ENCODE measurements around the gene CCDC78. TPM values are rescaled to one million over a fixed set of nuclear protein-coding genes. Genes with fewer than 3 reads are reported as not detected.

CCDC78 gene
- total RNA-seq, 1 donor from 2014 or later, result 26.1 TPM

DNA sequence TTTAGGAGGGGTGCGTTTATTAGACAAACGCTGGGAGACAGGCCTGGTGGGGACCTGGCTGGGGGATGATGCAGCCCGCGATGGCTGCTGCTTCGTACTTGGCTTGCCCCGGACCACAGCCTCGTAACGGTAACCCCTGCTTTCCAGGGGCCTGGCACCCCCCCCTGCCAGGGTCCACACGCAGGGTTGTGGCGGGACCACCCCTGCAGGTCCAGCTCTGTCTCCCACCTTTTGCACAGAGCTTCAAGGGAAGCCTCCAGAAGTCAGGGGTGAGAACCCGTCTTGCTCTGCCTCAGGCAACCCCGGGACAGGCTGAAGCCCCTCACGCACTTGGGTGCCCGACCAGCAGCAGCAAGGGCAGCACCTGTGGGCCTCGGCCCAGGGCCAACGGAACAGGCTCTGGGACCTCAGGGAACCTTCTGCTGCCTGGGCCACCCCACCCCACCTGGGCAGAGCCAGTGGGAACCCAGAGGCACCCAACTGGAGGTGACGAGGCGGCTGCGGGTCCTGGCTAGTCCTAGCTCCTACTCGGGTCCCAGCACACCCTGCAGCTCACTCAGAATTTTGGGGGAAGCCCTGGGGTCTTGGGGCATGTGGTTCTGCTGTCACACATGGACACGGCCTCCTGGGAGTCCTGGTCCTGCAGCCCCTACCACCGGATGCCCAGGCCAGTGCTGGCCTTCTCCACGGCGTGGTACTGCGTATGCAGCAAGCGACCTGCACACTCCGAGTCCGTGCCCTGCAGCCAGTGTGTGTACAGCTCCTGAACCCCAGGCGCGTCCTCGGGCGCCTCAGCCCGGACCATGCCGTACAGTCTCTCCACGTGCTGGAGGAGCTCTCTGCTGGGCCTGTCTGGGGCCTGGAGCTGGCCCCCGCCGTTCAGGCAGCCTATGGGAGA, 3.8 kb upstream of the CCDC78 start:
- ATAC-seq, result no peak
- H3K27ac ChIP-seq, result no peak overlapping the region
- peaks cover 31% of the 10 kb centered on the region for H3K27me3 ChIP-seq (ENCODE audit: low read depth)
- H3K36me3 ChIP-seq, result peaks cover 29% of the 10 kb centered on the region
- peaks cover 24% of the 10 kb centered on the region for H3K4me1 ChIP-seq
- no peaks in the 10 kb centered on the region for H3K9me3 ChIP-seq
- DNase-seq, result no peak
- no peak overlapping the region for H3K4me3 ChIP-seq
- intact Hi-C loops (cut with DNase I), result no loop called here
- TF ChIP-seq, protein P1, sequence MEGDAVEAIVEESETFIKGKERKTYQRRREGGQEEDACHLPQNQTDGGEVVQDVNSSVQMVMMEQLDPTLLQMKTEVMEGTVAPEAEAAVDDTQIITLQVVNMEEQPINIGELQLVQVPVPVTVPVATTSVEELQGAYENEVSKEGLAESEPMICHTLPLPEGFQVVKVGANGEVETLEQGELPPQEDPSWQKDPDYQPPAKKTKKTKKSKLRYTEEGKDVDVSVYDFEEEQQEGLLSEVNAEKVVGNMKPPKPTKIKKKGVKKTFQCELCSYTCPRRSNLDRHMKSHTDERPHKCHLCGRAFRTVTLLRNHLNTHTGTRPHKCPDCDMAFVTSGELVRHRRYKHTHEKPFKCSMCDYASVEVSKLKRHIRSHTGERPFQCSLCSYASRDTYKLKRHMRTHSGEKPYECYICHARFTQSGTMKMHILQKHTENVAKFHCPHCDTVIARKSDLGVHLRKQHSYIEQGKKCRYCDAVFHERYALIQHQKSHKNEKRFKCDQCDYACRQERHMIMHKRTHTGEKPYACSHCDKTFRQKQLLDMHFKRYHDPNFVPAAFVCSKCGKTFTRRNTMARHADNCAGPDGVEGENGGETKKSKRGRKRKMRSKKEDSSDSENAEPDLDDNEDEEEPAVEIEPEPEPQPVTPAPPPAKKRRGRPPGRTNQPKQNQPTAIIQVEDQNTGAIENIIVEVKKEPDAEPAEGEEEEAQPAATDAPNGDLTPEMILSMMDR (IDR thresholded peaks at IDR 0.05), result no peak

DNA sequence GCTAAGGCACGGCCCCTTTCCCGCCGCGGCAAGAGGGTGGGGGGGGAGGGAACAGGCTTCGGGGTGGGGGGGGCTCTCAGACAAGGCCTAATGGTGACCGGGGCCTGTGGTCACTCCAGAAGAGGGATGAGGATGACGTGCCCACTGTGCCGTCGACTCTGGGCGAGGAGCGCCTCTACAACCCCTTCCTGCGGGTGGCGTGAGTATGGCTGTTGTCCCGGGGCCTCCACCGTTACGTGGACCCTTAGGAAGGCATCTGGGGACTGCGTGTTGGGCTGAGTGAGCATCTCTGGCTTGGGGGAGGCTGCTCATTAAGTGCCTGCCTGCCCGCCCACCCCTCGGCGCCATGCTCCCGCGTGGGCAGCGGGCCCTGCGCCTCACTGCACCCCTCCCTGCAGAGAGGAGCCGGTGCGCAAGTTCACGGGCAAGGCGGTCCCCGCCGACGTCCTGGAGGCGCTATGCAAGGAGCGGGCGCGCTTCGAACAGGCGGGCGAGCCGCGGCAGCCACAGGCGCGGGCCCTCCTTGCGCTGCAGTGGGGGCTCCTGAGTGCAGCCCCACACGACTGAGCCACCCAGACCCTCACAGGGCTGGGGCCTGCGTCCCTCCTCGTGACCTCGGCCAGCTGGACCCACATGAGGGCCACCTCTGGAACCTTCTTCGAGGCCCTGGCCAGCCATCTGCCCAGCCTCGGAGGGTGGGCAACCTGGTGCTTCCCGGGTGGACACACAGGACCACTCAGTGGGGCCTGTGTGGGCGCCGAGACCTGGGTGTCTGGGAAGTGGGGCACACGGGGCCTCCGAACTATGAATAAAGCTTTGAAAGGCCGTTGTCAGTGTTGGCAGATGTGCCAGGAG, 2.9 kb upstream of the CCDC78 start:
- ATAC-seq, result no peak
- Histone ChIP-seq H3K27me3 (ENCODE audit: low read depth) (peaks cover 31% of the 10 kb centered on the region), H3K9me3 (no peaks in the 10 kb centered on the region), H3K27ac (no peak overlapping the region), H3K4me1 (peaks cover 24% of the 10 kb centered on the region), H3K4me3 (peak overlapping the region; percentile 58), H3K36me3 (peaks cover 20% of the 10 kb centered on the region)
- DNase-seq, result no peak
- TF ChIP-seq, protein P1 (IDR thresholded peaks at IDR 0.05), result no peak
- intact Hi-C loops (cut with DNase I), result no loop called here

DNA sequence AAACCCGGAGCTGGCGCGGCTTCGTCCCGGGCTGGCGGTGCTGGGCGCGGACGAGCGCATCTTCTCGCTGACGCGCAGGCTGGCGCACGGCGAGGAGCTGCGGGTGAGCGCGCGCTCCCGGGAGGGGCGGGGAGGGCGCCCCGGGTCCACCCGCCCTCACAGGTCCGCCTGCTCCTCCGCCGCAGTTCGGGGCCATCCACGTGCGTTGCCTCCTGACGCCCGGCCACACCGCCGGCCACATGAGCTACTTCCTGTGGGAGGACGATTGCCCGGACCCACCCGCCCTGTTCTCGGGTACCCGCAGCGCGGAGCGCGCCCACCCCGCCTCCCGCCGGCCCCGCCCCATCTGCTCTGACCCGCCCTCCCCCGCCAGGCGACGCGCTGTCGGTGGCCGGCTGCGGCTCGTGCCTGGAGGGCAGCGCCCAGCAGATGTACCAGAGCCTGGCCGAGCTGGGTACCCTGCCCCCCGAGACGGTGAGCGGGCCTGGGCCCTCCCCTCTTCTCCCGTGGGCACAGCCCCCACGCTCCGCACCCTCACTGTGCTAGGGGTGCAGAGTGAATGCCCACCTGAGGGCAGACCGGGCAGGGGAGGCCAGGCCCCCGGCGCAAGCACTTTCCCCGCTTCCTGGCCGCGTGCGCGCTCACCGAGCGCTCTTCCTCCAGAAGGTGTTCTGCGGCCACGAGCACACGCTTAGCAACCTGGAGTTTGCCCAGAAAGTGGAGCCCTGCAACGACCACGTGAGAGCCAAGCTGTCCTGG, 2.1 kb upstream of the CCDC78 start:
- ATAC-seq, result peak; percentile 61
- H3K36me3 ChIP-seq, result peaks cover 12% of the 10 kb centered on the region
- H3K4me3 ChIP-seq, result peak overlapping the region; percentile 58
- no peaks in the 10 kb centered on the region for H3K9me3 ChIP-seq
- intact Hi-C loops (cut with DNase I), result no loop called here
- H3K4me1 ChIP-seq, result peaks cover 24% of the 10 kb centered on the region
- no peak overlapping the region for H3K27ac ChIP-seq
- TF ChIP-seq, protein P1 (IDR thresholded peaks at IDR 0.05), result no peak
- DNase-seq, result peak; percentile 81
- peaks cover 31% of the 10 kb centered on the region for H3K27me3 ChIP-seq (ENCODE audit: low read depth)

DNA sequence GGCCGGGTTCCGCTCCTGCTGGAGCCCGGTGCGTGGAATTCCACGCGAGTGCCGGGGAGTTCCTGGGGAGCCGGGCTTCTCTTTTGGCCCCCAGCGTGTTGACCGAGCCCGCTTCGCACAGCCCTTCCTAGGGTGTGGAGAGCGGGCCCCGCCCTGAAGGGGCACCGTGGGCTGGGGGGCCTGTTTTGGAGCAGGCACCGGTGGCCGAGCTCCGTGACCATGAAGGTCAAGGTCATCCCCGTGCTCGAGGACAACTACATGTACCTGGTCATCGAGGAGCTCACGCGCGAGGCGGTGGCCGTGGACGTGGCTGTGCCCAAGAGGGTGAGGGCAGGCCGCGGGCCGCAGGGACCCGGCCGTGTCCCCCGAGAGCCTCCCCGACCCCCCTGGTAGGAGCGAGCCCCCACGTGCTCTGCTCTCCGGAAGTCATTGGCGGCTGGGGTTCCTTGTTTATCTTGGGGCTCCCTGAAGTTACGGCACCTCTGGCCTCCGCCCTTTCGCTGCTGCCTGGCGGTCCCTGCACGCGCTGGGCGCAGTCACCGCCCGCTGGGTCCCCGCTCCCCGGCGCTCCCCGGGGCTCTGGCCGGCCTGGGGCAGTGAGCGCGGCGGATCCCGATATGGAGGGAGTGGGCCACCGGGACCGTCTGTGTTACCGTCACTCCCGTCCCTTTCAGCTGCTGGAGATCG, 1.2 kb upstream of the CCDC78 start:
- DNase-seq (no peak), ATAC-seq (peak; percentile 2 to 15)
- peaks cover 31% of the 10 kb centered on the region for H3K27me3 ChIP-seq (ENCODE audit: low read depth)
- TF ChIP-seq, protein P1 (IDR thresholded peaks at IDR 0.05), result no peak
- peaks cover 9% of the 10 kb centered on the region for H3K36me3 ChIP-seq
- peak overlapping the region; percentile 38 for H3K27ac ChIP-seq
- peaks cover 24% of the 10 kb centered on the region for H3K4me1 ChIP-seq
- intact Hi-C loops (cut with DNase I), result no loop called here
- peak overlapping the region; percentile 58 for H3K4me3 ChIP-seq
- no peaks in the 10 kb centered on the region for H3K9me3 ChIP-seq

DNA sequence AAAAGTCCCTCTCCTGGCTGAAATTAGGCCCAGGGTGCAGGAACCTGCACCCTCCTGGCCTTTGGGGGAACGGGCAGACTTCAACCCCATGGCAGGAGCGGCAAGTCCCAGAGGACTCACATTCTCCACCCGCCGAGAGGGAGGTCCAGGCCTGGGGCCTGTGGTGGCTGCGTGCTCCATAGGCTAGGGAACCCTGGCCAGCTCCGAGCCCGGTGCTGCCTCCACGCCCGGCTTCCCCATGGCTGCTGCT, 130 bp downstream of the CCDC78 start:
- no peak for DNase-seq
- Histone ChIP-seq H3K9me3 (no peaks in the 10 kb centered on the region), H3K4me3 (peak overlapping the region; percentile 58), H3K36me3 (peaks cover 5% of the 10 kb centered on the region), H3K4me1 (peaks cover 32% of the 10 kb centered on the region), H3K27me3 (ENCODE audit: low read depth) (peaks cover 31% of the 10 kb centered on the region), H3K27ac (no peak overlapping the region)
- no peak for ATAC-seq
- intact Hi-C loops (cut with DNase I), result no loop called here
- TF ChIP-seq, protein P1 (IDR thresholded peaks at IDR 0.05), result no peak
